HG02763 (cell line): ENCODE results near the gene ONECUT2.
"Not testable (repeated sequence)": the region's sequence is repeated elsewhere in the genome, so short reads cannot be mapped to it uniquely, and the experiment has no call there.

Experiments used
- ATAC-seq: cut with Tn5 transposase; IDR thresholded peaks from one replicate; pipeline ENCODE4 v1.9.1; 2021; ENCODE audit warnings: mild to moderate bottlenecking, moderate library complexity; ENCODE audit not compliant: unreplicated experiment

Gene ONECUT2

DNA sequence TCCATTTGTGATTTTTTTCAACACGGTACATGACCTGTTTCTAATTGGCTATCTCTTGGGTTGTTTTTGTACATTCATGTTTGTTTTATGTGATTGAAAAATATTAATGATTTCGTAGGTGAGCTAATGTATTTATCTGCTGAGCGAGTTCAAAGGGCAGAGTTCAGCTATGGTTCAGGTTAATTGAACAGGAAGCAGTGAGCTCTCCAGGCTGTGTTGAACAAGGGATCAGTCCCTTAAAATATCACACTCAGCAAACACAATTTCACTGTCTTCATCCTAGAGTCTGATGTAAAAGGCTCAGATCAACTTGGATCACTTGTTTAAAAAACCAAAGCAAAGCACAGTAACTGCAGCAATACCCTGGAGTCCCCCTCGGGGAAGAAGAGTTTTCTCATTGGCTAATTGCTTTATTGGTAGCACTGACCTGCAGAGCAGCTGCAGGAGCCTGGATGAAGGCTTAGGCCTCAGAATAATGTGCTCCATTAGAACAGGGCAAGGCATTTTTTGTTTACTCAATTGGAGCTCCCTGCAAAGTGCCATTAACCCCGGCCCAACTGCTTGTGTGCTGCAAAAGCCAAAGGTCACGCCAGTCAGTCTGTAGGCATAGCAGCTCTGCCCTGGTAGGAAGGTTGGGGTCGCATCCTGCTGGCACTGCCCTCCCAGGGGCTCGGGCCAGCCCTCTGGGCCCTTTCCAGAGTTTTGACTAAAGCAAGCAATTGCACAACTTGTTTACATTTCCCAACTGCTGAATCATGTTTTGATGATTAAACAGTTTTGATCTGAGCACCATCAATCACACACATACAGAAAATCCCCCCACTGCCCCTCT lies 10.5 kb downstream of the ONECUT2 start:
- ATAC-seq: no peak

DNA sequence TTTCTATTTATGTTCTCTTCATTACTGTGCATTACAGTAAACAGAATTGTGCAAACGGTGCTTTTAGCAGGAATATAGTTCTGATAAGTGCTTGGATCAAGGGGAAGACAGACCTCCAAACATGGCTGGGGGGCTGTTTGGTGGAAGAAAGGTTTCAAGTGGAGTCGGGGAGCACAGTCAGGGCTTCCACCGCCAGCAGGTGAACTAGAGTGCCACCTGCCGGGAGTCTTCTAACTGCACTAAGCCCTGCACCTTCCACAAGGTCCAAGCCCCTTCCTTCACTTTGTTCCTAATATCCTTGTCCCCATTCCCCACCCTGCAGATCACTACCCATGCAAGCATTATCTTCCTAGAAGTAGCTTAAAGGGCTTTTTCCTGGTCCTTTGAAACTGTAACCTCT lies 11.1 kb downstream of the ONECUT2 start:
- no peak for ATAC-seq

DNA sequence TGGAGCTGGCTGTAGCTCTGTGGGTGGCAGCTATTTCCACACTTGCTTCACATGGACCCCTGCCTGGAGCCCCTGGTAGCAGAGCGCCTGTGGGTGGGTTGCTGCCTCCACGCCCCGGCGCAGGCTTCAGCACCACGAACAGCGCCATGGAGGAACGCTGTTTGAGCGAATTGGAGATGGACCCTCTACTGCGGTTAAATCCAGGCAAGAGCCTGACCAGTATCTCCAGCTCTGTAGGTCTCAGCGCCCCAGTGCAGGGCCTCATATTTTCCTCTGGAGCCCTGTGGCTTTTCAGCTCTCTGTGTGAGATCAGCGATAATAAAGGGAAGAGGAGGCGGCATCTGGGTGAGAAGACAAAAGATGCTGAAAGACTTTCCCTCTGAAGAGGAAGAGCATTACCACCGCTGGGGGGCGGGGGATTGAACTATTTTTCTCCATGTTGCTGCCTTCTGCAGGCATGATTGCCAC lies 12.0 kb downstream of the ONECUT2 start:
- no peak for ATAC-seq

DNA sequence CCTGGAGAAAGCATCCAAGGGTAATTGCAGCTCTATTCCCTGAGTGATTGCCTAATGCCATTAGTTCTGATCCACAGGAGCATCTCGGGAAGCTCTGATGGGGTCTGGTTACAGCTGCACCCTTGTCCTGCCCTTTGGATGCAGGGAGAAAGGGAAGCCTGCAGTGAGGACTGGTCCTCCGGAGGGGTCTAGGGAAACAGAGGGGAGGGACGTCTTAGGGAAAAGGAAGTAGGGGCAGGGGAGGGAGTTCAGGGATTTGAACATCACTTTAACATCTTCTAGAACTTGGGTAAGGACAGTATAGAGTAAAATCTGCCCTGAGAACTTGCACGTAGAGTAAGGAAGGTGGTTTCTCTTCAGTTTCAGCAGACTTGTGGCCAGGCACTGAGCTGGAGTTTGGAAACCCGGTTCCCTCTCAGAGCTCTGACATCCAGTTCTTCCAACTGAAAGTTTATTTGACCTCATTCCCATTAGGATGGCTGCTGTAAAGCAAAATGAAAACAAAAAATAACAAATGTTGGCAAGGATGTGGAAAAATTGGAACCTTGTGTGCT lies 20.5 kb downstream of the ONECUT2 start:
- ATAC-seq: no peak

DNA sequence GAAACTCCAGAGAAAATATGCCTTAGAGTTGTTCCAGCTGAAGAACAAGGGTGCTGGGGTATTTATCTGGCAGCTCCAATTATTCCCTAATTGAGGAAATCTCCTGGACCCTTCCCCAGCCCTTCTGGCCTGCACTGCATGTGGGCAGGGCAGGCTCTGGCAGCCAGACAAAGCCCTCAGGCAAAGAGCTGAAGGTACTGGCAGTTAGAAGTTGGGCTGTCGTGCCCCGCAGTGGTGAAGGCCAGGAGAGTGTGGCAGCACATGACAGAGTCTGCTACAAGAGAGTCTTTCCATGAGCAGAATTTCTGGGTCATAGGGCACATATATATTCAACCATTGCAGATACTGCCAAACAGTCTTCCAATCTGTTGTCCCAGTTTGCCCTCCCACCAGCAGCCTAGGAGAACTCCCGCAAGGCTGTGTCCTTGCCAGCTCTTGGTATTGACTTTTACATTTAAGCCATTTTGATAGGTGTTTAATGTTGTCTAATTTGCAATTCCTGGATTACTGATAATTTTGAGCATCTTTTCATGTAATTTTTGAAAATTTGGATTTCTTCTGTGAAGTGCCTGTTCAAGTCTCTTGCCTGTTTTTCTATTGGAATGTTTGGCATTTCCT lies 26.6 kb downstream of the ONECUT2 start:
- ATAC-seq: no peak

DNA sequence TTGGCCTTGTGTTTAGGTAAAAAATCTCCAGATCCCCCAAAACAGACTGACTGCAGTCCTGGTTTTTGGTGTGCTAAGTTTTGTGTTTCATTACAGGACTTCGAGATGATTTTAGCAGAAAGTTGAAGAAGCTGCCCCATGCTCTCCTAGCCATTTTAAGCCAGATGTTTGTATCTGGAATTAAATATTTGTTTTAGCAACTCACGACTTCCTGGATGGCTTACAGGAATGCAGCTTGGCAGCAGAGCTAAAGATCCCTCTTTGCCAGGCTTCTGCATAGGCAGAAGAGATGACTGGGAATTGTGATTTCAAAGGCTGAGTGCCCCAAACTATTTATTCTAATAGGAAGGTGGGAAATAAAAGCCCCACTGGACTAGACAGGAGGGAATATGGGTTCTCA lies 31.1 kb downstream of the ONECUT2 start:
- no peak for ATAC-seq

DNA sequence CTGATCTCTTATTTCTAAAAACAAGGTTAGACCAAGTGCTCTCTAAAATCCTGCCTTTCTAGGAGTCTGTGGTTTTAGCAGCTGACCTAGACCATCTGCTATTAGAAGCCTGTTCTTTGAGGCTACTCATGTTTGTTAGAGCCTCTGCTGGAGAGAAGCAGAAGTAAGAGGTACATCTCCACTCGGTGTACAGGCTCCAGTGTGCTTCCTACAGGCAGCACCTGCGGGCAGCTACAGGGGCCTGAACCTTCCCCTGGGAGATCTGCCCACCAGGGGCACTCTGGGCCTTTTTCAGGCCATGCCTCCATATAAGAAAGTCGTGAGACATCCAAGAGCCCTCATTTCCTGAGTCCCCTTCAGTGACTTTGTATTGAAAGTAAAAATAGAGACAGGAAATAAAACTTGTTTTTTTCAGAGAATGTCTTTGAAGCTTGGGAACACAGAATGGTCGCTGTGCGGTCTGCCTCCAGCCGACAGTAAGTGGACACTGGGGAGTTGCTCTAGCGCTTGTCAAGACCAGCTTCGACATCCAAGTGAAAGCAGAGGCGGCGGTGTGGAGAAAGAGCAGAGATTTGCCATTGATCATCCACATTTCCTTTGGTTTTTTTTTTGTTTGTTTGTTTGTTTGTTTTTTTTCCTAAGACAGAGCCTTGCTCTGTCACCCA lies 31.7 kb downstream of the ONECUT2 start:
- ATAC-seq: no peak

DNA sequence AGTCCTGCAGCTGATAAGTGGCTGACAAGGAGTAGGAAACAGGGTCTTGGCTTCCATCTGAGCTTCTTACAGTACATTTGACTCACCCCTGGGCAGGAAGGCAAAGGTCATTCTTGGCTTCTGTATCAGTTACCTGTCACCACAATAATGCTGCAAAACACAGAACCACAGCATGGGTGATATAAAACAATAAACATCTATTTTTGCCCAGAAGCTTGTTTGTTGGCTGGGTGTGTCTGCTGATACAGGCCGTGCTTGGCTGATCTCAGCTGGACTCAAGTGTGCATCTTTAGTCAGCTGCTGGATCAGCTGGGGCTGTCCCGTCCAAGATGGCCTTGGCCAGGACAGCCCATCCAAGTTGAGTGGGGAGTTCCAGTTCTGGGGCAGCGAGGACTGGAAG lies 34.7 kb downstream of the ONECUT2 start:
- no peak for ATAC-seq

DNA sequence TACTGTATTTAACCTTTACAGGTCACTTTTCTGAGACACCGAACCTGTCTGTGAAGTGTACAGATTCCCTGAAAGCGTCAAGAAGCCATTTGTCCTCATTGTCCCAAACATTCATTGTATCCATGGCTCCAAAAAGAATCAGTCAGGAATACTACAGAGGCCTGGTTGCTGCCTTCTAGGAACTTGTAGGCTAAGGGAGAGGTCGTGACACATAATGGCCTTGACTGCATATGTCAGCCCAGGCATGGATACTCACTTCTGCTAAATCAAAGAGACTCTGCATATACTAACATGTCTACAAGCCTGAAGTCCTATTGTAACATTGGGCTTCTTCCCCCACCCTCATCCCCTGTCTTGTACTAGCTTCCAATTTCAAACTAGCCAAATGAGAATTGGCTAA lies 40.2 kb downstream of the ONECUT2 start:
- ATAC-seq: no peak

DNA sequence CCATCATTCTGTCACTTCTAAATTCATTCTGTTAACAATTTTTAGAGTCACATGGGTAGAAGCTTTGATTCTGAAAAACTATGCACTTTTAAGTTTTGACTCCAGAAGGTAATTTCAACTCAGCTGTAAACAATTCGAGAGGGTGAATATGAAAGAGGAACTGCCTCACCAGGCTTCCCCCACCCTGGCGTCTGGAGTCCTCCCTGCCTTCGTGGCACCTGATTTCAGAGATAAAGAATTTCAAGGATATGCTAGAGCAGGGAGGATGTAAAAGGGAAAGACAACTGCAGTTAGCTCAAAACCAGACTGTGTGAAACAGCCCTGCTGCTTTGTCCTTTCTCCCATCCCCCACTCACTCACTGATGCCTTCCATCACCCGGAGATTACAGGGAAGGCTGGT lies 40.7 kb downstream of the ONECUT2 start:
- ATAC-seq: no peak

DNA sequence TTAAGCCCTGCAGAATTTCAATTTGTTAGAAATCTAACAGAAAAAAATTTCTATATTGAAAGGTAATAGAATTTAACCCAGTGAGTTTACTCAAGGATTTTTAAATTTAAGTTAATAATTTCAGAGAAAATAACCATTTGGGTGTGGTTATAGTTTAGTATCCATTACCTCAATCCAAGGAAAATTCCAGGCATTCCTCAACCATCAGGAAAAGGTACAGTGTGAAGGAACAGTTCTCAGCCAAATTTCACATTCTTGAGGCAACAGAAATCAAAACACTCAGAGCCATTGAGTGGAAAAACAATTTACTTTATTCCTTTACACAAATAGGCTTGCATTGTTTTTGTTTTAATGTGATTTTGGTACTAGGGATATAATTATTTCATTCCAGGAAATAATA lies 45.6 kb downstream of the ONECUT2 start:
- no peak for ATAC-seq

DNA sequence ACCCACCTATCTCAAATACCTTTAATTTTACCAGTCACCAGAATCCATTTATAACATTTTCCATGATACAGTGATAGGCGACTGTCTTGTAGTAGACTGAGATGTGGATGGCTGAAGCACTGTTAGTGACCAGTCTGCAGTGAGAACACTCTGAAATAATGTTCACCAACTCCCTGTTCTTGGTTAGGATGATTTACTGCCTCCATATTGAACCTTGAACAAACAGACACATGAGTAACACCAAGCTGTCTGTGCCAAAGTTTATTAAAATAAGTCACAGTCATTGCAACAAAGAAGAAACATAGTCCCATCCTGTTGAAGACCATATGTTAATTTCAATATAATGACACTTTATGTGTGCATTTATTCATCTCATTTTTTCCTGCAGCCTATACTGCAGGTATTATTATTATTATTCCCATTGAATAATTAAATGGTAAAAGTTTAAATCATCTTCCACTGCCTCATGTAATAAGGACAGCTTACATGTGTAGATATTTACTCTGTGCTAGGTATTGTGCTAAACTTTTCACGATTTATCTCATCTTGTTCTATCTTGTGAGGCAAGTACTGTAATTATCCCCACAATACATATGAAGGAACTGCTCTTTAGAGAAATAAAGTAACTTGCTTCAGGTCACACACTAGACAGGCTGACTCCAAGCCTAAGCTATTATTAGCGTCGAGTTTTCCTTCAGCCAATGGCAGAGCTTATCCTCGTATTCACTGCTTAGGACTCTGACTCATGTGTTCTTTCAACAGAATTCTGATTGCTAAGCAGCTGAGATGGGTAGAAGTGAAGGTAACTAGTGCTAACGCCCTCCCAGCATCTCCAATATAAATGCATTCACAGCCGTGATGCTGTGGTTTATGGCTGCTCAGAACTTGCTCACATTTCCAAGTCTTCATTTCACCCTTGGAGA lies 62.5 kb downstream of the ONECUT2 start:
- no peak for ATAC-seq

DNA sequence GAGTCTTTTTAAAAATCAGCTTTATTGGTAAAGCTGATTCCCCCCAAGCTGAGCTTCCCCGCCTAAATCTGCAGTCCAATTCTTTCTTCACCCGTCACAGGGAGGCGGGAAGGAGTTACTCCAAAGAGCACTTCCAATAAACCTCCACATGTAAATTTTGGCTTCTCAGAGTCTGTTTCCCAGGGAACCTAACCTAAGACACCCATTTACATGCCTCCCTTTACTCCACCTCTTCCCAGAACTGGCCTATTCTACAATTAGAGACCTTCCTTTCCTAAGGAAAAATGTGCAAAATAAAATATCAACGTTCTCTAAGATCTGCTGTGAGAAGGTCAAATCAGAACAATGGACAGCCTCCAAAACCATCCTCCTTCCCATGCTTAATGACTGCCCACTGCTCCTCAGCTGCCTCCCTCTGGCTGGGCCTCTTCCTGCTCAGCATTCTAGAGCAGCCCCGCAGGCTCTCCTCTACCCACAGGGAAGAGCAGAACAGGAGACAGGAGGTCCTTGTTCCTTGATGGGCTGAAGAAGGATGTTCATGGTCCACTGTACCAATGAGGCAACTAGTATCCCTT lies 63.6 kb downstream of the ONECUT2 start:
- ATAC-seq: no peak

DNA sequence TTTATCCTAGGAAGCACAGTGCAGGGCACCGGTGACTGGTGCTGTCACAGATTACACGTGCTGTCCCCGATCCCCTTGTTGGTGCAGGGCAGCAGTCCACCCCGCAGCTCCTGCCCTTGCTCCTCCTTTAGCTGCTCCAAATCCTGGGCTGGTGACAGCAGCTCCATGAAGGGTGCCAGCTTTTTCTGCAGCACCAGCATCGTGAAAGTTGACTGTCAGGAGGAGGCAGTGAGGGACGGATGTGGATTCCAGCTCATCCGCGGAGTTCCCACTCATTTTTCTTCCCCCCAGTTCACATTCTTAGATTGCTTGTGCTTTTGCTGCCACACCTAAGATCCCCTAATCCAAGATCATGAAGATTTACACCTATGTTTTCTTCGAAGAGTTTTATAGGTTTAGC lies 67.5 kb downstream of the ONECUT2 start:
- no peak for ATAC-seq

DNA sequence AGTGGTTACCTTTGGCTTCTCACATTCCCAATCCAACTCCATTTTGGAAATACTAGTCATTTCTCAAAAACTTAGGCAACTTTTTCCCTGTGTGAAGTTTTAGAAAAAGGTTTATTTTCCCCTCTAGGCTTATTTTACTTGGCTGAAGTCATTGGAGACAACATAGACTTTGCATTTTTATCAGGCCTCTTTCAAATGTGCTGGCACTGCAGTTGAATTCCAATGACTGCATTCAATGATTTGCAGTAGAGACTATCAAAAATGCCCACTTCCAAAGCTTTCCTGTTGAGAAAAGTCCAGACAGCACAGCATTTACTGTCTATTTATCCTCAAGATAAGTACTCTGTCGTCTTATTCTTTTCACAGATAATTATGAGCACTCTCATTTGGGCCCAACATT lies 70.1 kb downstream of the ONECUT2 start:
- ATAC-seq: no peak

DNA sequence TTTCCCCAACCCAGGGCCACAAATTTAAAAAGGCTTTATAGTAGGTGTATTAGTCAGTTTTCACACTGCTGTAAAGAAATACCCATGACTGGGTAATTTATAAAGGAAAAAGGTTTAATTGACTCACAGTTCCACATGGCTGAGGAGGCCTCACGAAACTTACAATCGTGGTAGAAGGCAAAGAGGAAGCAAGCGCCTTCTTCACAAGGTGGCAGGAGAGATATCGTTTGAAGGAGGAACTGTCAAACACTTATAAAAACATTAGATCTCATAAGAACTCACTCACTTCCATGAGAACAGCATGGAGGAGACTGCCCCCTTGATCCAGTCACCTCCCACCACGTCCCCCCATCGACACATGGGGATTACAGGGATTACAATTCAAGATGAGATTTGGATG lies 80.9 kb downstream of the ONECUT2 start:
- ATAC-seq: no peak

DNA sequence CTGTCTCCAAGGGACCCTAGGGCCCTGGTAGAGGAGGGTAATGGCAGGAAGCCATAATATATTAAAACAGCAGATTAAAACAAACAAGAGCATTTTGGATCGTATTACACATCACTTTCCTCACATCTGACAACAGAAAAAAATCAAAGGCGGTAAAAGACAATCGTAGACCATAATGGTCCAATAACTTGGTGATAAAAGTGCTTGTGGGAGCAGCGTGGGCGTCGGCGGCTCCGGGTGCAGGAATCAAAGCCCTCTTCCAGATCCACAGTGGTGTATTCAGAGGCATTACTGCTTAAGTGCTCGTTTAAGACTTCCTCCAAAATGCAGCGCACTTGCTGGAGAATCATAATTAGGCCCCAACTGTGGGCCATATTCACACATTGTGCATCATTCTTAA lies 83.4 kb downstream of the ONECUT2 start:
- ATAC-seq: no peak

DNA sequence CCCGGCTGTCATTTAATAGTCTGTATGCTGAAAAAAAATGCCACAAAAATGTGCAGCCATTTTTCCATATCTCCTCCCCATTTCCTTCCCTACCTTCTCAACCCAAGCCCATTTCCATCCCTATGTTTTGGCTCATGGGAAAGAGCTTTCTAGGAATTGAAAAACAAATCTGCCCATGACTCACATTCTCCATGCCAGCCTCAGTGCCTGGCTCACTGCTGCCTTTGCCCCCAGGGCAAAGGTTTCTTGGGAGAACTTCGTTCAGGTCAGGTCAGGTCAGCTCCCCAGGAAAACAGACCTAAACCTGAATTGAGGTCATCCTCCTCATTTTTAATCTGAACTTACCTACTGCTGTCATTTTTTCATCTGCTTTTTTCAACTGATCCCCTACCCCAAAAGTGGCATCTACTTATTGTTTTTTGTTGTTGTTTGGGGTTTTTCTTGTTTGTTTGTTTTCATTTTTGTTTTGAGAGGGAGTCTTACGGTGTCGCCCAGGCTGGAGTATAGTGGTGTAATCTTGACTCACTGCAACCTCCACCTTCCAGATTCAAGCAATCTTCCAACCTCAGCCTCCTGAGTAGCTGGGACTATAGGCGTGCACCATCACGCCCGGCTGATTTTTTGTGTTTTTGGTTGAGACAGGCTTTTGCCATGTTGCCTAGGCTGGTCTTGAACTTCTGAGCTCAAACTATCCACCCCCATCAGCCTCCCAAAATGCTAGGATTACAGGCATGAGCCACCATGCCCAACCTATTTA lies 84.7 kb downstream of the ONECUT2 start:
- no peak for ATAC-seq

DNA sequence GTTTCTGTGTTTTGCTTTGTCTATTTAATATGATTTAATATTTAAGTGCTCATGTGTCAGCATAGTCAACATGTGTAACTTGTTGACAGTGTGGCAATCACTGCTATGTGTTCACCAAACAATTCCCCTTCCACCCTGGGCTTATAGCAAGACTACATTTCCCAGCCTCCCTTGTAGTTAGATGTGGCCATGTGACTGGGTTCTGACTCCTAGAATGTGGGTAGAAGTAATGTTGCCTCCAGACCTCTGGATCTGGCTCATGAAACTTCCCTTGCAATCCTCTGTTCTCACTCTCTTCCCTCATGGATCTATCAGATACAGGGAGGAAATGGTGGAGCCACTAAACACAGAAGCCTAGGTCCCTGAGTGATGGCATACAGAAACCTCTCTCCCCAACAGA lies 87.2 kb downstream of the ONECUT2 start:
- not testable (repeated sequence) for ATAC-seq
